Neutrophil (primary cell): ENCODE measurements around the gene SPRTN.

ENCODE experiments used
- H3K27ac ChIP-seq: fragments of 200-600 bp; sonication (generic); 2 replicates; pipeline ENCODE4 v1.5.1; 2016; ENCODE audit warnings: mild to moderate bottlenecking, moderate library complexity
- H3K27me3 ChIP-seq: fragments of 200-600 bp; sonication (generic); 2 replicates; pipeline ENCODE4 v1.6.0; 2016; ENCODE audit warnings: mild to moderate bottlenecking
- H3K36me3 ChIP-seq: fragments of 200-600 bp; sonication (generic); 2 replicates; pipeline ENCODE4 v1.5.1; 2017
- H3K4me1 ChIP-seq, 2 experiments: fragments of 200-600 bp in 1 of 2; sonication (generic) in 1 of 2; 1 replicate in 1 of 2; 2 replicates in 1 of 2; pipeline versions ENCODE4 v1.5.1 to v1.6.1; 2013 to 2016; ENCODE audit warnings: low read depth in 1 of 2, low read length in 1 of 2, mild to moderate bottlenecking in 1 of 2, moderate library complexity in 1 of 2; ENCODE audit not compliant: control insufficient read depth in 1 of 2, insufficient read depth in 1 of 2
- H3K4me3 ChIP-seq, 2 experiments: fragments of 200-600 bp in 1 of 2; sonication (generic) in 1 of 2; 1 replicate in 1 of 2; 2 replicates in 1 of 2; pipeline ENCODE4 v1.5.1; 2013 to 2016; ENCODE audit warnings: low read depth in 1 of 2, low read length in 1 of 2, mild to moderate bottlenecking in 1 of 2, moderate library complexity in 1 of 2
- H3K9me3 ChIP-seq: fragments of 200-600 bp; sonication (generic); 2 replicates; pipeline ENCODE4 v1.5.1; 2016
- TF ChIP-seq, protein P1 (sequence below): fragments of 200-600 bp; sonication (generic); IDR thresholded peaks from 2 replicates; pipeline ENCODE4 v1.5.1; 2016; ENCODE audit warnings: antibody characterized with exemption

The SPRTN gene

DNA sequence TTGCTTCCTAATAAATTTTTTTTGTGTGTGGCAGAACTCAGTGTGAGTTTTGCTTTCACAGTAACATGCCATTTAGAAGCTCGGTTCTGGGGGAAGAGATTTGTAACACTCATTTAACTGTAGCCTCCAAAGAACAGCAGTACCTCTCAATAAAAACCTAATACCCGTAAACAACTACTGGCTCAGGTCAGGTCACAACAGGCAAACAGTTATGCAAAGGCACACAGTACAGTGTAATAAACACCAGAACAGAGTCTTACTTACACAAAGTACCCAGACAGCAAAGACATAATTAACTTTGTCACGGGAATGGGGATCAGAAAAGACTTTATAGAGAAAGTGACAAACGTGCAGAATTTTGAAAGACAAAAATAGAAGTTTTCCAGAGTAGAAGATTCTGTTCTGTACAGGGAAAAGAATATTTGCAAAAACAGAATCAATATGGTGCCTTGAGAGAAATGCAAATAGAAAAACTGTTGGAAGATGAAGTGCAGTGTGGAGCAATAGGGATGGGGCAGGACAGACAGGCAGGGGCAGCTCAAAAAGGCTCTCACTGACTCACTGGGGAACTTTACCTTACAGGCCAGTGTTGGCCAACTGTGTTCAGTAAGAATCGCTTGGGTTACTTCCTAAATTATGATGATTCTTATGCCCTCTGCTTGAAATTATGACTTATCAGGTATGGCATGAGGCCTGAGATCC lies 45.2 kb downstream of the SPRTN start:
- H3K4me1 ChIP-seq: peaks cover 16 to 21% of the 10 kb centered on the region in 2 experiments
- no peaks in the 10 kb centered on the region for H3K36me3 ChIP-seq
- H3K27me3 ChIP-seq: no peaks in the 10 kb centered on the region
- no peaks in the 10 kb centered on the region for H3K9me3 ChIP-seq
- peak overlapping the region; percentile 6 for H3K27ac ChIP-seq
- TF ChIP-seq, protein P1, sequence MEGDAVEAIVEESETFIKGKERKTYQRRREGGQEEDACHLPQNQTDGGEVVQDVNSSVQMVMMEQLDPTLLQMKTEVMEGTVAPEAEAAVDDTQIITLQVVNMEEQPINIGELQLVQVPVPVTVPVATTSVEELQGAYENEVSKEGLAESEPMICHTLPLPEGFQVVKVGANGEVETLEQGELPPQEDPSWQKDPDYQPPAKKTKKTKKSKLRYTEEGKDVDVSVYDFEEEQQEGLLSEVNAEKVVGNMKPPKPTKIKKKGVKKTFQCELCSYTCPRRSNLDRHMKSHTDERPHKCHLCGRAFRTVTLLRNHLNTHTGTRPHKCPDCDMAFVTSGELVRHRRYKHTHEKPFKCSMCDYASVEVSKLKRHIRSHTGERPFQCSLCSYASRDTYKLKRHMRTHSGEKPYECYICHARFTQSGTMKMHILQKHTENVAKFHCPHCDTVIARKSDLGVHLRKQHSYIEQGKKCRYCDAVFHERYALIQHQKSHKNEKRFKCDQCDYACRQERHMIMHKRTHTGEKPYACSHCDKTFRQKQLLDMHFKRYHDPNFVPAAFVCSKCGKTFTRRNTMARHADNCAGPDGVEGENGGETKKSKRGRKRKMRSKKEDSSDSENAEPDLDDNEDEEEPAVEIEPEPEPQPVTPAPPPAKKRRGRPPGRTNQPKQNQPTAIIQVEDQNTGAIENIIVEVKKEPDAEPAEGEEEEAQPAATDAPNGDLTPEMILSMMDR: no peak
- H3K4me3 ChIP-seq: no peak overlapping the region

DNA sequence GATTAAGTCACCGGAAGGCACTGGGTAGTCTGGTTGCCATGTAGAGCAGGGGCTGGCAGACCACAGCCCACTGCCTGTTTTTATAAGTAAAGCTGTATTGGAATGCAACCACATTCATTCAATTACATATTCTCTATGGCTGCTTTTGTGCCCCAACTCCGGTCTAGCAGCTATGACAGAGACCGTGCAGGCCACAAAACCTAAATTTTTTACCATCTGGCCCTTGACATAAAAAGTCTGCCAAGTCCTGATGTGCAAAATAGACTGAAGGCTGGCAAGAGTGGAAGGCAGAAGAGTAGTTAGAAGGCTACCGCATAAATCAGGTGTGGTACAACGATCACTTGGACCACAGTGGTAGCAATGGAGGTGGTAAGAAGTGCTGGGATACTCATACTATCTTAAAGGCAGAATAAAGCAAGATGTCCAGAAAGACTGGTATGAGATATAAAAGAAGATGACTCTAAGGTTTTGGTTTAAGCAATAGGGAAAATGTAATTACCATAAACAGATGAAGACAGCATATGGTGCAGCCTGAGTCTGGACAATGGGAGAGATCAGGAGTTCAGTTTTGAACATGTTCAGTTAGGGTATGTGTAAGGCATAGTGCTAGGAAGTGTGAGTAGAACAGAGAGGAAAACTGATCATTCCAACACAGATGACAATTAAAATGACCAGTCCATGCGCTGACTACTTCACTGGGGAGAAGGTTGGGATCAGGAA lies 46.8 kb downstream of the SPRTN start:
- no peaks in the 10 kb centered on the region for H3K36me3 ChIP-seq
- TF ChIP-seq, protein P1: no peak
- H3K9me3 ChIP-seq: no peaks in the 10 kb centered on the region
- H3K27me3 ChIP-seq: no peaks in the 10 kb centered on the region
- no peak overlapping the region for H3K27ac ChIP-seq
- H3K4me3 ChIP-seq: no peak overlapping the region
- H3K4me1 ChIP-seq: peaks cover 7 to 8% of the 10 kb centered on the region in 2 experiments

DNA sequence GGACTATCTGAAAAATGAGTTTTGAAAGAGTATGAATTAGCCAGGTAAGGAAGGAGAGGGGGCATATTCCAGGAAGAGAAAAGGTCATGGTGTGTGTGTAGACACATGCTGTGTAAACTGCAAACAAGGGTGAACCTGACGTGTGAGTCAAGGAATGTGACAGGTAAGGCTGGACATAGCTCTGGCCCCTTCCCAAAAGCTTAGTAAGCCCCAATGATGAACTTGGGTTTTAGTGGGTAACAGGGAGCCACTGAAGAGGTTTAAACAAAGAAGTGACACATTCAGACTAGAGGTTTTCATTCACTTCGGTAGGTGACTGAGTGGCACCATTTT lies 47.3 kb downstream of the SPRTN start:
- TF ChIP-seq, protein P1: no peak
- Histone ChIP-seq H3K27ac (peak overlapping the region; percentile 10), H3K36me3 (no peaks in the 10 kb centered on the region), H3K9me3 (no peaks in the 10 kb centered on the region), H3K4me3 (no peak overlapping the region), H3K4me1 (peaks cover 7 to 8% of the 10 kb centered on the region in 2 experiments), H3K27me3 (no peaks in the 10 kb centered on the region)

DNA sequence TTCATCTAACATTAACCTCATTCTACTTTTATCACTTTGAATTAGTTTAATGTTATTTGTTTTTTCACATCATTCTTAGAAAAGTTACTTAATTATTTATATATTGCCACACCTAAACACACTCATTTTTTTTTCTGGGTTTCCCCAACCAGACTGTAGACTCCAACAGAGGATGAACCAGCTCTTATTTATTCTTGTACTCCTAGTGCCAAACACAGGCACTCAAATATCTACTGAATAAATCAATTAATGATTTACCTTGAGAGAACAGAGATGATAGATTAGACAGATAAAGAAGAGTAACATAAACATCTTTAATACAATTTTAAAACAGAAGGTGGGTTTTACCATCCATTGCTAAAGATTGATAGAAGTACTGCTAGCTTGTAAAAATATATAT lies 48.4 kb downstream of the SPRTN start:
- Histone ChIP-seq H3K9me3 (no peaks in the 10 kb centered on the region), H3K27ac (peak overlapping the region; percentile 4), H3K36me3 (no peaks in the 10 kb centered on the region), H3K4me3 (no peak overlapping the region), H3K27me3 (no peaks in the 10 kb centered on the region), H3K4me1 (peaks cover 7 to 8% of the 10 kb centered on the region in 2 experiments)
- TF ChIP-seq, protein P1: no peak

DNA sequence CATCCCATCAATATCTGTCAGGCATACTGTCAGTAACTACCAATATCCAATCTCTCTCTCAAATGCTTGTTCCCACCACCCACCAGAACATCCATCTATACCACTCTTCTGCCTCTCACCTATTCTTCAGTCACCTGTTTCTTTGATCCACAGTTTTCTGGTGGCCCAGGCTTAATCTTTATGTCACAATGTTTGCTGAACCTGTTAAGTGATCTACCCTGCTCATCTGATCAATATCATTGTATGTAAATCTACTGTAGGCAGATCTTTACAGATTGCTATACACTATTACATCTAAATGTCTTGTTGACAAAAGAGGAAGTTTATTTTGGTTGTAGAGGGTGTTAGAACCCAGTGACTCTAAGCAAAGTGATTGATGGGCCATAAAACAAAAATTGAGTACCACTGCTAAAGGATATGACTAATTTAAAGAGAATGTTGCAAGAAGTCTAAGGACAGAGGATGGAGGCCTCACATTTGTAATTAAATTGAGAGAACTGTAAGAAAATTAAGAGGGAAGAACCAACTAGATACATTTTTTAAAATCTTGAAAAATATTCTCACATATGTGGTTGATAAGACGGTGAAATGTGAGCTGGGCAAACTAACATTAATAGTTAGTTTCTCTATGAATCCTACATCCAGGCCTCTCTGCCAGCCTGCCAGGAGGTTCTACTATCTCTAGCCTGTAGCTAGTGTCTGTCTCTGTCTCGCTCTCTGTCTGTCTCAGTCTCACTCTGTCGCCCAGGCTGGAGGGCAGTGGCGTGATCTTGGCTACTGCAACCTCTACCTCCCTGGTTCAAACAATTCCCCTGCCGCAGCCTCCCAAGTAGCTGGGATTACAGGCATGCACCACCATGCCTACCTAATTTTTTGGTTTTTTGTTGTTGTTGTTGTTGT lies 49.9 kb downstream of the SPRTN start:
- Histone ChIP-seq H3K4me3 (no peak overlapping the region), H3K27me3 (no peaks in the 10 kb centered on the region), H3K4me1 (peaks cover 7% of the 10 kb centered on the region in 2 experiments), H3K27ac (no peak overlapping the region), H3K9me3 (no peaks in the 10 kb centered on the region), H3K36me3 (no peaks in the 10 kb centered on the region)
- TF ChIP-seq, protein P1: no peak
